PC-3 (cell line): Measurements from ENCODE around the gene MYO5C. TPM values are rescaled to one million over a fixed set of nuclear protein-coding genes. Genes with fewer than 3 reads are reported as not detected.

ENCODE experiments used
- ATAC-seq: fragments of 200-7000 bp; cut with Tn5 transposase; 2 replicates; pipeline ENCODE4 v1.9.1; 2020; ENCODE audit warnings: mild to moderate bottlenecking, moderate library complexity
- BruUV-seq: library from RNA; stranded (reverse); fragments of 400-500 nt; replicated peaks from 2 replicates; lab custom pipeline; 2021; lab: Mats Ljungman, UMichigan
- CTCF ChIA-PET: fragments of 300-600 bp; sonication (Branson Sonifier 250); formaldehyde crosslinking; loops from one replicate; lab custom pipeline; 2022; ENCODE audit warnings: antibody characterized with exemption; lab: Charles Lee
- POLR2A ChIA-PET: fragments of 300-600 bp; sonication (Branson Sonifier 250); formaldehyde crosslinking; loops from one replicate; lab custom pipeline; 2022; ENCODE audit warnings: antibody characterized with exemption; ENCODE audit not compliant: unreplicated experiment; lab: Charles Lee
- DNase-seq: peaks from one replicate; pipeline ENCODE4 v3.0.0-alpha.2; 2015
- H2AFZ ChIP-seq: fragments of 300-600 bp; sonication (generic); 2 replicates; pipeline ENCODE4 v1.6.0; 2016; ENCODE audit warnings: antibody characterized with exemption, low read length
- H3F3A ChIP-seq: fragments of 300-600 bp; sonication (generic); one replicate; pipeline ENCODE4 v1.6.0; 2017; ENCODE audit warnings: antibody characterized with exemption, low read length, control low read depth, mild to moderate bottlenecking; ENCODE audit not compliant: unreplicated experiment
- H3K27ac ChIP-seq: fragments of 300-600 bp; sonication (generic); 2 replicates; pipeline ENCODE4 v1.5.1; 2016; ENCODE audit warnings: mild to moderate bottlenecking, low read length
- H3K27me3 ChIP-seq: fragments of 300-600 bp; sonication (generic); 2 replicates; pipeline ENCODE4 v1.6.1; 2016; ENCODE audit warnings: low read length, mixed read lengths
- H3K36me3 ChIP-seq: fragments of 300-600 bp; sonication (generic); 2 replicates; pipeline ENCODE4 v1.6.1; 2016; ENCODE audit warnings: low read depth, mixed run types, low read length, mixed read lengths
- H3K4me1 ChIP-seq: fragments of 300-600 bp; sonication (generic); 2 replicates; pipeline ENCODE4 v1.5.1; 2016; ENCODE audit warnings: low read length; ENCODE audit not compliant: insufficient read depth
- H3K4me2 ChIP-seq: fragments of 300-600 bp; sonication (generic); 2 replicates; pipeline ENCODE4 v1.6.0; 2016; ENCODE audit warnings: low read length
- H3K4me3 ChIP-seq: fragments of 300-600 bp; sonication (generic); 2 replicates; pipeline ENCODE4 v1.5.1; 2016; ENCODE audit warnings: mild to moderate bottlenecking, low read length, mixed read lengths
- H3K79me2 ChIP-seq: fragments of 300-600 bp; sonication (generic); 2 replicates; pipeline ENCODE4 v1.6.1; 2017; ENCODE audit warnings: low read length, mixed read lengths
- H3K9ac ChIP-seq: fragments of 300-600 bp; sonication (generic); 2 replicates; pipeline ENCODE4 v1.6.0; 2016; ENCODE audit warnings: mild to moderate bottlenecking, low read length
- H3K9me2 ChIP-seq: fragments of 300-600 bp; sonication (generic); replicated peaks from 2 replicates; pipeline ENCODE4 v1.6.1; 2016; ENCODE audit warnings: mixed run types, low read length, mixed read lengths
- H3K9me3 ChIP-seq: fragments of 300-600 bp; sonication (generic); 2 replicates; pipeline ENCODE4 v1.6.1; 2016; ENCODE audit warnings: low read length, mixed read lengths
- H4K20me1 ChIP-seq: fragments of 300-600 bp; sonication (generic); 2 replicates; pipeline ENCODE4 v1.6.1; 2016; ENCODE audit warnings: low read length, mixed read lengths
- CTCF ChIP-seq: fragments of 300-600 bp; sonication (generic); conservative IDR thresholded peaks from 2 replicates; pipeline ENCODE4 v1.5.1; 2017; ENCODE audit warnings: antibody characterized with exemption, low read depth, mild to moderate bottlenecking, low read length
- EZH2 ChIP-seq: fragments of 300-600 bp; sonication (generic); IDR thresholded peaks from one replicate; pipeline ENCODE4 v1.6.1; 2017; ENCODE audit warnings: antibody characterized with exemption, mild to moderate bottlenecking, low read length; ENCODE audit not compliant: unreplicated experiment
- EZH2phosphoT487 ChIP-seq: fragments of 300-600 bp; sonication (generic); IDR thresholded peaks from 2 replicates; pipeline ENCODE4 v1.6.1; 2018; ENCODE audit warnings: mild to moderate bottlenecking, antibody characterized with exemption, low read length, borderline replicate concordance
- intact Hi-C: fragments of 100-400 bp; cut with micrococcal nuclease; formaldehyde crosslinking; loops from 2 replicates; pipeline ENCODE4 v1.9.0; 2023
- total RNA-seq: library from RNA; depleted of rRNA; stranded (reverse); fragments of >200 nt; gene quantifications from 2 replicates; pipeline ENCODE4 v1.2.3, GENCODE V29; 2014

Gene MYO5C
- total RNA-seq, 1 experiment from 2014 or later: 17.7 TPM

- no peaks in the 10 kb centered on the region for H3K27me3 ChIP-seq
- no peak overlapping the region for H3K4me2 ChIP-seq
- H3K36me3 ChIP-seq: peaks cover 2% of the 10 kb centered on the region
- ChIA-PET POLR2A (no interaction called here), CTCF (interaction anchor here (0.6 kb wide), 1 partner anchor 11 kb away, joined by 17 read pairs; the partner anchor contains the start of gene MYO5C)
- TF ChIP-seq CTCF (no peak), EZH2 (no peak), EZH2phosphoT487 (no peak)
- no peak overlapping the region for H3K4me3 ChIP-seq
- ATAC-seq (no peak), DNase-seq (peak; percentile 49)
- intact Hi-C loops: loop anchor here (1.0 kb wide), 1 partner anchor 22 kb away; no protein-coding TSS in a partner anchor
- H3K9me3 ChIP-seq: no peaks in the 10 kb centered on the region
- H4K20me1 ChIP-seq: no peaks in the 10 kb centered on the region
- no peak overlapping the region for H2AFZ ChIP-seq
- no peaks in the 10 kb centered on the region for H3K9me2 ChIP-seq
- H3K4me1 ChIP-seq: peaks cover 23% of the 10 kb centered on the region
- peaks cover 50% of the 10 kb centered on the region for H3K79me2 ChIP-seq
- H3K27ac ChIP-seq: no peak overlapping the region
- peaks cover under 1% of the 10 kb centered on the region for H3F3A ChIP-seq
- no peak overlapping the region for H3K9ac ChIP-seq
- BruUV-seq: no TSS peak
Measured at GRCh38 chr15:52284164-52284563, 11.4 kb downstream of the MYO5C start.

- Histone ChIP-seq H3K4me3 (no peak overlapping the region), H3K36me3 (peaks cover 6% of the 10 kb centered on the region), H3K27ac (no peak overlapping the region), H3F3A (no peaks in the 10 kb centered on the region), H3K4me2 (no peak overlapping the region), H3K9ac (no peak overlapping the region), H3K9me2 (no peaks in the 10 kb centered on the region), H4K20me1 (no peaks in the 10 kb centered on the region), H3K27me3 (no peaks in the 10 kb centered on the region), H3K79me2 (peaks cover 44% of the 10 kb centered on the region), H3K9me3 (no peaks in the 10 kb centered on the region), H3K4me1 (peaks cover 15% of the 10 kb centered on the region), H2AFZ (no peak overlapping the region)
- ChIA-PET CTCF (no interaction called here), POLR2A (no interaction called here)
- DNase-seq: no peak
- TF ChIP-seq EZH2 (no peak), EZH2phosphoT487 (no peak), CTCF (no peak)
- BruUV-seq: no TSS peak
- intact Hi-C loops: no loop called here
- no peak for ATAC-seq
Measured at GRCh38 chr15:52283281-52283680, 12.3 kb downstream of the MYO5C start.

GRCh38 chr15:52282418-52282817 is 13.2 kb downstream of the MYO5C start:
- no peak for DNase-seq
- H3K27me3 ChIP-seq: no peaks in the 10 kb centered on the region
- no peak overlapping the region for H2AFZ ChIP-seq
- no peaks in the 10 kb centered on the region for H3K9me3 ChIP-seq
- no peak for ATAC-seq
- H4K20me1 ChIP-seq: no peaks in the 10 kb centered on the region
- no peaks in the 10 kb centered on the region for H3F3A ChIP-seq
- TF ChIP-seq EZH2 (no peak), CTCF (no peak), EZH2phosphoT487 (no peak)
- no peaks in the 10 kb centered on the region for H3K9me2 ChIP-seq
- CTCF ChIA-PET: no interaction called here
- POLR2A ChIA-PET: no interaction called here
- H3K4me3 ChIP-seq: no peak overlapping the region
- peaks cover 7% of the 10 kb centered on the region for H3K4me1 ChIP-seq
- intact Hi-C loops: no loop called here
- H3K9ac ChIP-seq: no peak overlapping the region
- H3K4me2 ChIP-seq: no peak overlapping the region
- H3K27ac ChIP-seq: no peak overlapping the region
- peaks cover 38% of the 10 kb centered on the region for H3K79me2 ChIP-seq
- BruUV-seq: no TSS peak
- H3K36me3 ChIP-seq: peaks cover 15% of the 10 kb centered on the region
